Cardiac fibroblast (primary cell): ENCODE results near the gene CRYGN.

Source experiments
- DNase-seq, 2 donors: peaks; one replicate each; pipeline versions ENCODE4 v3.0.0 to v3.0.0-alpha.2; 2010; ENCODE audit warnings: low read depth in 2 of 2
- H3K4me3 ChIP-seq, 2 donors: replicated peaks in 1 of 2; 1 replicate in 1 of 2; 2 replicates in 1 of 2; pipeline ENCODE4 v1.5.1; 2011; ENCODE audit warnings: low read depth in 2 of 2, low read length in 2 of 2, mild to moderate bottlenecking in 2 of 2, moderate library complexity in 1 of 2
- CTCF ChIP-seq: IDR thresholded peaks from one replicate; pipeline ENCODE4 v1.5.1; 2011; ENCODE audit warnings: low read depth, mild to moderate bottlenecking, low read length, inconsistent platforms

CRYGN gene

GRCh38 chr7:151391358-151391730 lies 48.6 kb downstream of the CRYGN start:
- no peak for DNase-seq
- H3K4me3 ChIP-seq: no peak overlapping the region
- TF ChIP-seq CTCF: no peak

GRCh38 chr7:151390598-151391357 lies 49.2 kb downstream of the CRYGN start:
- H3K4me3 ChIP-seq: no peak overlapping the region
- no peak for DNase-seq
- no peak for TF ChIP-seq CTCF

DNA sequence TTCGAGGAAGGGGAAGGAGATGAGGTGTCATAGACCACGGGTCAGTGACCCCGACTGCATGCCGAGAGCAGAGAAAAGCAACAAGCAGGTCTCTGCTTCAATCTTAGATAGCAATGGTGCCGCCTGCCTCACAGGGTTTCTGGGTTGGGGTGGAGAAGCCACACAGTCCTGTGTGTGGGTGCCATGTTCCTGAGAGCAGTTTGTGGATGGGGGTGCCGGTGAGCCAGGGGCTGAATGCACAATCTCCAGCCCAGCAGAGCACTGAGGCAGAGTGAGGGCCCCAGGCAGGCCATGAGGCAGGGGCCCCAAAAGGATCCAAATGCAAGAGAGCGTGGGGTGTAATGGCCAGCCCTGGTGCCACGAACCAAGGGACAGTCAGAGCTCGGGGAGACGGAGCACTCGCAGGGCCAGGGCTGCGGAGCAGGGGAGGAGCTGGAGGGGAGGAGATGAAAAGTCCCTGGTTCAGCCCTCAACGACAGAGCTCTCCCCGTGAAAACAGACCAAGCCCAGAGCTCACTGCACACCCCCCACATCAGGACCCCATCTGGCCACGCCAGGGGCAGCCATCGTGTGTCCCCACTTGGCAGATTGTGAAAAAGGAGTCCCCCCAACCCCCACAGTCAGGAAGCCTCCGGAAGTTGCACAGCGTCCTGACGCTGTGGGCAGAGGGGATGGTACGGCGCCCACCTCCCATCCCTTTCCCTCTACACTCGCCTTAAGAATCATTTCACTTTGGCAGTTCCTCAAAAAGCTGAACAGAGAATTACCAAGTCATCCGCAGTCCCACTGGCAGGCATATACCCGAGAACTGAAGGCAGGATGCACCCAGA lies 50.0 kb downstream of the CRYGN start:
- no peak for DNase-seq
- H3K4me3 ChIP-seq: no peak overlapping the region
- no peak for TF ChIP-seq CTCF

DNA sequence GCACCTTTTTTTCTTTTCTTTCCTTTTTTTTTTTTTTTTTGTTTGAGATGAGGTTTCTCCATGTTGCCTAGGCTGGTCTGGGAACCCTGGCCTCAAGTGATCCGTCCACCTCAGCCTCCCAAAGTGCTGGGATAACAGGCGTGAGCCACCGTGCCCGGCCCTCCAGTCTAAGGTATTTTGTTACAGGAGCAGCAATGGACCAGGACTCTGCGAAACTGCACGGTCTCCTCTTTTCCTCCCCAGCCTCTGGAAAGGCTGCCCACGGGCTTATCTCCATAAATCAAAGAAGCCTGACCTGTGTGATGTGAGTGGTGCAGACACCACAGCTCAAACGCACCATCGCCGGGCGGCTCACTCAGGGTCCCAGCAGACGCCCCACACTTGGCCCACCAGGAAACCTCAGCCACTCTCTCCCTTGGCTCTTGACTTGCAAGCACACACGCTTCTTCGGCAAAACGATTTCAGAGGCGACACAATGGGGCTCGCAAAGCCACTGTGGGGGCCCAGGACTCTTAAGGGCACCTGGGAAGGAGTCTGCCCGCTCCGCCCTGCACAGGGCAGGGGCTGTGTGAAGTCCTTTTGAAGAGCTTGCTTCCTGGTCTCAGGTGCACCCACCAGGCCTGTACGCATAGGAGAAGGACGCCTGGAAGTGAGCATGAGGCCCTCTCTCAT lies 50.7 kb downstream of the CRYGN start:
- no peak overlapping the region for H3K4me3 ChIP-seq
- no peak for TF ChIP-seq CTCF
- no peak for DNase-seq

DNA sequence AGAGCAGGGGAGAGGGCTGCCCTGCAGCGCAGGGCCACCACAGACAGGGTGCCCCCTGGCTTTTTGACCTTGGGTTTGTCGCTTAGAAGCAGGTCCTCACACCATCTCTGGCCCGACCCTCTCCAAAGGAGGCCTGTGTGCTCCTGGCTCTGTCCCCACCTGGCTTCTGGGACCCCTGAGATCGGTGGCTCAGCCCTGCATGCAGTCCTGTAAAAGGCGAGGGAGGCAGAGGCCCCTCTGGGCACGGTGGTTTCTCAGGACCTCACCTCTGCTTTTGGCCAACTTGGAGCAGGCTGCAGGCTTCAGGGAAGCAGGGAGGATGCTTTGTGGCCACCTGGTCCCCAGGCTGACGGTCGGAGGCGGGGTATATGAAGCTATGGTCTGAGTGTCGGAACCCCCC lies 51.5 kb downstream of the CRYGN start:
- no peak for DNase-seq
- TF ChIP-seq CTCF: no peak
- no peak overlapping the region for H3K4me3 ChIP-seq

- DNase-seq: no peak
- H3K4me3 ChIP-seq: no peak overlapping the region
- TF ChIP-seq CTCF: no peak
Observed at GRCh38 chr7:151388007-151388297, 52.0 kb downstream of the CRYGN start.
